A549 (cell line): ENCODE results near the gene ITFG1. TPM values are rescaled to one million over a fixed set of nuclear protein-coding genes. Genes with fewer than 3 reads are reported as not detected.

Experiments
- ATAC-seq, 2 experiments: fragments of 200-7000 bp in 1 of 2; fragments of >200 bp in 1 of 2; cut with Nextera tagmentation in 1 of 2; cut with Tn5 transposase in 1 of 2; 3 replicates each; pipeline versions ENCODE4 v1.8.0 to v1.9.1; 2018 to 2020; ENCODE audit warnings: mild to moderate bottlenecking in 1 of 2, moderate library complexity in 1 of 2
- CTCF ChIA-PET: fragments of 300-600 bp; sonication (Branson Sonifier 250); formaldehyde crosslinking; extraction: SDS; loops from one replicate; lab custom pipeline; 2021; ENCODE audit warnings: antibody characterized with exemption, inconsistent platforms; lab: Yijun Ruan, JAX
- POLR2A ChIA-PET: fragments of 350-600 bp; formaldehyde crosslinking; extraction: SDS; loops from one replicate; lab custom pipeline; 2021; ENCODE audit warnings: antibody characterized with exemption, inconsistent platforms; lab: Yijun Ruan, JAX
- DNase-seq, 2 experiments: peaks; one replicate each; pipeline versions ENCODE4 v3.0.0 to v3.0.0-alpha.2; 2011 to 2016; ENCODE audit warnings: low read depth in 1 of 2, low spot score in 1 of 2
- FAIRE-seq: peaks from 2 replicates; lab custom pipeline; 2011; peaks lifted over from hg19 to GRCh38; lab: Jason Lieb, UNC
- H3K27ac ChIP-seq, 2 experiments: fragments of >200 bp; sonication (Bioruptor Twin); formaldehyde crosslinking; 3 replicates each; pipeline ENCODE4 v1.5.1; 2016 to 2017
- H3K4me1 ChIP-seq: fragments of >200 bp; sonication (Bioruptor Twin); formaldehyde crosslinking; 3 replicates; pipeline ENCODE4 v1.6.1; 2016
- H3K4me2 ChIP-seq: fragments of >200 bp; sonication (Bioruptor Twin); formaldehyde crosslinking; 3 replicates; pipeline ENCODE4 v1.6.1; 2016
- H3K4me3 ChIP-seq: fragments of >200 bp; sonication (Bioruptor Twin); formaldehyde crosslinking; 3 replicates; pipeline ENCODE4 v1.5.1; 2016
- H3K9me3 ChIP-seq: fragments of >200 bp; sonication (Bioruptor Twin); formaldehyde crosslinking; 3 replicates; pipeline ENCODE4 v1.6.1; 2016
- BHLHE40 ChIP-seq: IDR thresholded peaks from 2 replicates; pipeline ENCODE4 v1.6.1; 2012; ENCODE audit warnings: low read depth, low read length, inconsistent platforms
- CBX8 ChIP-seq: fragments of 200-600 bp; sonication (generic); IDR thresholded peaks from 2 replicates; pipeline ENCODE4 v1.6.1; 2016
- CEBPB ChIP-seq, 2 experiments: fragments of >200 bp in 1 of 2; sonication (Bioruptor Twin) in 1 of 2; formaldehyde crosslinking in 1 of 2; IDR thresholded peaks; 2 replicates each; pipeline ENCODE4 v1.6.1; 2012 to 2016
- CHD2 ChIP-seq: fragments of 150-350 bp; IDR thresholded peaks from 2 replicates; pipeline ENCODE4 v1.6.1; 2014; ENCODE audit warnings: low read length; ENCODE audit not compliant: partially characterized antibody
- CHD4 ChIP-seq: fragments of 200-600 bp; sonication (generic); IDR thresholded peaks from 2 replicates; pipeline ENCODE4 v1.6.1; 2016; ENCODE audit warnings: antibody characterized with exemption, mild to moderate bottlenecking, borderline replicate concordance
- CTCF ChIP-seq: fragments of >200 bp; sonication (Bioruptor Twin); formaldehyde crosslinking; IDR thresholded peaks from 3 replicates; pipeline ENCODE4 v1.5.1; 2016
- EHF ChIP-seq: fragments of 250-450 bp; sonication (Bioruptor Pico); IDR thresholded peaks from 2 replicates; pipeline ENCODE4 v1.5.0; 2020; ENCODE audit warnings: mild to moderate bottlenecking
- EHMT2 ChIP-seq: fragments of 200-600 bp; sonication (generic); IDR thresholded peaks from 2 replicates; pipeline ENCODE4 v1.6.1; 2016; ENCODE audit warnings: antibody characterized with exemption, low read depth, mild to moderate bottlenecking, moderate library complexity
- EP300 ChIP-seq, 2 experiments: fragments of >200 bp; sonication (Bioruptor Twin); formaldehyde crosslinking; IDR thresholded peaks; 2 replicates in 1 of 2; 3 replicates in 1 of 2; pipeline ENCODE4 v1.6.1; 2016 to 2017
- FOSL2 ChIP-seq, 2 experiments: fragments of 450-650 bp in 1 of 2; fragments of >200 bp in 1 of 2; sonication (Bioruptor Twin) in 1 of 2; formaldehyde crosslinking; IDR thresholded peaks; 2 replicates each; pipeline versions ENCODE4 v1.5.0 to v1.6.1; 2016 to 2020; ENCODE audit warnings: mild to moderate bottlenecking in 1 of 2, moderate library complexity in 1 of 2
- GATA3 ChIP-seq: IDR thresholded peaks from 2 replicates; pipeline ENCODE4 v1.6.1; 2012; ENCODE audit warnings: borderline replicate concordance
- HDAC2 ChIP-seq: fragments of 200-600 bp; sonication (generic); IDR thresholded peaks from 2 replicates; pipeline ENCODE4 v1.6.1; 2016
- HOXB13 ChIP-seq: fragments of 250-450 bp; sonication (Bioruptor Pico); IDR thresholded peaks from 2 replicates; pipeline ENCODE4 v1.5.0; 2020; ENCODE audit warnings: low read depth, mild to moderate bottlenecking, moderate library complexity
- KDM5A ChIP-seq: fragments of 200-600 bp; sonication (generic); IDR thresholded peaks from 2 replicates; pipeline ENCODE4 v1.6.1; 2016; ENCODE audit warnings: antibody characterized with exemption, mild to moderate bottlenecking
- MYC ChIP-seq: IDR thresholded peaks from 2 replicates; pipeline ENCODE4 v1.6.1; 2012; ENCODE audit warnings: mild to moderate bottlenecking, inconsistent platforms, low read length, improper control_type of control experiment, borderline replicate concordance
- RAD21 ChIP-seq, 2 experiments: fragments of >200 bp in 1 of 2; sonication (Bioruptor Twin) in 1 of 2; formaldehyde crosslinking in 1 of 2; IDR thresholded peaks in 1 of 2; conservative IDR thresholded peaks in 1 of 2; 2 replicates in 1 of 2; 3 replicates in 1 of 2; pipeline ENCODE4 v1.6.1; 2012 to 2018; ENCODE audit warnings: inconsistent platforms in 1 of 2
- RNF2 ChIP-seq: fragments of 200-600 bp; sonication (generic); IDR thresholded peaks from 2 replicates; pipeline ENCODE4 v1.6.1; 2016; ENCODE audit warnings: low read depth, mild to moderate bottlenecking, antibody characterized with exemption, moderate library complexity, borderline replicate concordance
- SMC3 ChIP-seq: fragments of >200 bp; sonication (Bioruptor Twin); formaldehyde crosslinking; IDR thresholded peaks from 3 replicates; pipeline ENCODE4 v1.6.1; 2018; ENCODE audit warnings: inconsistent platforms
- SREBF2 ChIP-seq: fragments of 450-650 bp; IDR thresholded peaks from 2 replicates; pipeline ENCODE4 v1.6.1; 2014; ENCODE audit warnings: mild to moderate bottlenecking, moderate library complexity
- TFCP2L1 ChIP-seq: fragments of 250-450 bp; sonication (Bioruptor Pico); IDR thresholded peaks from 2 replicates; pipeline ENCODE4 v1.5.0; 2021; ENCODE audit warnings: mild to moderate bottlenecking
- USF2 ChIP-seq: fragments of 450-650 bp; IDR thresholded peaks from 2 replicates; pipeline ENCODE4 v1.6.1; 2014; ENCODE audit warnings: antibody characterized with exemption
- ZC3H11A ChIP-seq: fragments of 450-650 bp; IDR thresholded peaks from 2 replicates; pipeline ENCODE4 v1.6.1; 2014; ENCODE audit warnings: antibody characterized with exemption, mild to moderate bottlenecking
- ZNF302 ChIP-seq: fragments of 250-450 bp; sonication (Bioruptor Pico); IDR thresholded peaks from 2 replicates; pipeline ENCODE4 v1.9.0; 2021; ENCODE audit warnings: inconsistent platforms, mild to moderate bottlenecking, moderate library complexity
- whole genome bisulfite sequencing: methylation state at CpG from one replicate; pipeline ENCODE4 v1.1.6; 2017; ENCODE audit errors: missing lambda C conversion rate; 5-methylcytosine and 5-hydroxymethylcytosine counted together
- polyA plus RNA-seq, 4 experiments: library from polyadenylated mRNA; depleted of rRNA in 3 of 4; stranded (reverse); fragments of >200 nt; fragmentation: RNase III in 1 of 4; extraction: RNeasy Plus Mini Kit Qiagen cat#74134 plus additional on column Dnase treatment in 1 of 4; gene quantifications; 2 replicates in 3 of 4; 3 replicates in 1 of 4; pipeline ENCODE4 v1.2.3, GENCODE V29; 2011 to 2017

ITFG1 gene
- polyA plus RNA-seq, 2 of the 4 experiments (the other 2 are of a cell fraction), result 32.9 to 112 TPM

- Histone ChIP-seq H3K4me3 (no peak overlapping the region), H3K9me3 (no peaks in the 10 kb centered on the region), H3K4me1 (no peaks in the 10 kb centered on the region), H3K27ac (no peak overlapping the region), H3K4me2 (no peak overlapping the region)
- no peak for FAIRE-seq
- CTCF ChIA-PET, result no interaction called here
- ATAC-seq, result no peak
- POLR2A ChIA-PET, result no interaction called here
- 77% methylated on average over 1 of the region's 1 CpG for WGBS
- TF ChIP-seq EP300 (IDR thresholded peaks at IDR 0.05) (no peak), SREBF2 (no peak)
- no peak for DNase-seq
Observed at GRCh38 chr16:47375423-47375822, 85.4 kb downstream of the ITFG1 start.

- Histone ChIP-seq H3K4me3 (no peak overlapping the region), H3K4me1 (no peaks in the 10 kb centered on the region), H3K4me2 (no peak overlapping the region), H3K9me3 (no peaks in the 10 kb centered on the region), H3K27ac (no peak overlapping the region)
- TF ChIP-seq ZC3H11A (no peak), KDM5A (no peak), SMC3 (no peak), ZNF302 (CRISPR knock-in tag) (no peak), BHLHE40 (no peak), FOSL2 (IDR thresholded peaks at IDR 0.05) (no peak), FOSL2 (CRISPR knock-in tag; IDR thresholded peaks at IDR 0.05) (no peak), MYC (no peak), RNF2 (no peak), EHF (CRISPR knock-in tag) (no peak), CHD2 (no peak)
- ATAC-seq, result no peak
- CTCF ChIA-PET, result no interaction called here
- WGBS, result 90% methylated on average over 3 of the region's 3 CpGs
- POLR2A ChIA-PET, result no interaction called here
- FAIRE-seq, result no peak
- no peak for DNase-seq
Observed at GRCh38 chr16:47374629-47375028, 86.2 kb downstream of the ITFG1 start.

GRCh38 chr16:47371271-47372014, 89.4 kb downstream of the ITFG1 start:
- CTCF ChIA-PET, result no interaction called here
- DNase-seq, result no peak
- Histone ChIP-seq H3K9me3 (no peaks in the 10 kb centered on the region), H3K4me3 (no peak overlapping the region), H3K4me1 (no peaks in the 10 kb centered on the region), H3K27ac (no peak overlapping the region), H3K4me2 (no peak overlapping the region)
- POLR2A ChIA-PET, result no interaction called here
- no peak for FAIRE-seq
- TF ChIP-seq ZC3H11A, result no peak
- TF ChIP-seq CEBPB (IDR thresholded peaks at IDR 0.05), result no peak
- no peak for TF ChIP-seq CHD4
- TF ChIP-seq MYC, result no peak
- TF ChIP-seq TFCP2L1 (CRISPR knock-in tag), result no peak
- TF ChIP-seq CTCF, result no peak
- TF ChIP-seq GATA3, result no peak
- no peak for TF ChIP-seq EHMT2
- TF ChIP-seq HDAC2, result no peak
- no peak for TF ChIP-seq CBX8
- no peak for TF ChIP-seq RAD21 (conservative IDR thresholded peaks at IDR 0.05 in 1 of 2, IDR thresholded peaks at IDR 0.05 in 1 of 2)
- no peak for TF ChIP-seq HOXB13
- no peak for TF ChIP-seq USF2
- 93% methylated on average over 5 of the region's 5 CpGs for WGBS
- ATAC-seq, result no peak
